AG10803 (cell line): ENCODE measurements around the gene TRPC4.

ENCODE experiments used
- DNase-seq: peaks from one replicate; pipeline ENCODE4 v3.0.0; 2010; ENCODE audit warnings: low read depth
- H3K4me3 ChIP-seq: 2 replicates; pipeline ENCODE4 v1.5.1; 2011; ENCODE audit warnings: mild to moderate bottlenecking, low read length, control low read depth
- CTCF ChIP-seq: conservative IDR thresholded peaks from 2 replicates; pipeline ENCODE4 v1.5.1; 2011; ENCODE audit warnings: mild to moderate bottlenecking, low read length, control low read depth, inconsistent platforms

TRPC4 gene

GRCh38 chr13:37899753-37900152 lies 30.2 kb upstream of the TRPC4 start:
- TF ChIP-seq CTCF = no peak
- H3K4me3 ChIP-seq = no peak overlapping the region
- no peak for DNase-seq

GRCh38 chr13:37893321-37893720 lies 23.7 kb upstream of the TRPC4 start:
- TF ChIP-seq CTCF = no peak
- no peak for DNase-seq
- no peak overlapping the region for H3K4me3 ChIP-seq

- DNase-seq = no peak
- H3K4me3 ChIP-seq = no peak overlapping the region
- no peak for TF ChIP-seq CTCF
Observed at GRCh38 chr13:37889820-37890219, 20.2 kb upstream of the TRPC4 start.

- DNase-seq = no peak
- TF ChIP-seq CTCF = no peak
- no peak overlapping the region for H3K4me3 ChIP-seq
Observed at GRCh38 chr13:37889102-37889501, 19.5 kb upstream of the TRPC4 start.

GRCh38 chr13:37886879-37887278 lies 17.3 kb upstream of the TRPC4 start:
- DNase-seq = no peak
- no peak overlapping the region for H3K4me3 ChIP-seq
- no peak for TF ChIP-seq CTCF

- H3K4me3 ChIP-seq = no peak overlapping the region
- no peak for DNase-seq
- TF ChIP-seq CTCF = no peak
Observed at GRCh38 chr13:37884674-37885073, 15.1 kb upstream of the TRPC4 start.

GRCh38 chr13:37884026-37884425 lies 14.5 kb upstream of the TRPC4 start:
- no peak for TF ChIP-seq CTCF
- H3K4me3 ChIP-seq = no peak overlapping the region
- no peak for DNase-seq
